Esophagus squamous epithelium (tissue), 5 donors: Measurements from ENCODE around the gene SPATA31E1. TPM values are rescaled to one million over a fixed set of nuclear protein-coding genes. Genes with fewer than 3 reads are reported as not detected.

Experiments used
- DNase-seq: peaks from one replicate; lab custom pipeline; 2025; lab: John Stamatoyannopoulos, UW
- H3K27ac ChIP-seq, 4 donors: fragments of 200-600 bp; sonication (generic); one replicate each; pipeline ENCODE4 v1.5.1; 2016 to 2019; ENCODE audit warnings: mild to moderate bottlenecking in 1 of 4
- H3K27me3 ChIP-seq, 4 donors: fragments of 200-600 bp; sonication (generic); 1 replicate in 3 of 4; 2 replicates in 1 of 4; pipeline versions ENCODE4 v1.5.1 to v1.6.0; 2017 to 2021; ENCODE audit warnings: antibody characterized with exemption in 1 of 4
- H3K36me3 ChIP-seq, 3 donors: fragments of 200-600 bp; sonication (generic); one replicate each; pipeline ENCODE4 v1.5.1; 2016 to 2019
- H3K4me1 ChIP-seq, 3 donors: fragments of 200-600 bp; sonication (generic); one replicate each; pipeline ENCODE4 v1.5.1; 2017 to 2019
- H3K4me3 ChIP-seq, 4 donors: fragments of 200-600 bp; sonication (generic); 1 replicate in 3 of 4; 2 replicates in 1 of 4; pipeline ENCODE4 v1.5.1; 2016 to 2019; ENCODE audit warnings: mild to moderate bottlenecking in 2 of 4, moderate library complexity in 1 of 4
- H3K9me3 ChIP-seq, 3 donors: fragments of 200-600 bp; sonication (generic); one replicate each; pipeline ENCODE4 v1.5.1; 2016 to 2019
- POLR2A ChIP-seq, 4 donors: fragments of 450-650 bp; IDR thresholded peaks; one replicate each; pipeline ENCODE4 v1.6.1; 2017; ENCODE audit warnings: antibody characterized with exemption in 4 of 4, mild to moderate bottlenecking in 4 of 4, moderate library complexity in 3 of 4
- WGBS, 2 donors: methylation state at CpG; one replicate each; pipeline ENCODE4 v1.1.5; 2018; 5-methylcytosine and 5-hydroxymethylcytosine counted together
- intact Hi-C: fragments of 100-400 bp; cut with DNase I; formaldehyde crosslinking; loops from one replicate; pipeline ENCODE4 v1.15.0; 2022
- total RNA-seq, 4 donors: library from RNA; depleted of rRNA; stranded (reverse); fragments of >200 nt; gene quantifications; one replicate each; pipeline ENCODE4 v1.1.0, GENCODE V29; 2016
- TF ChIP-seq, protein P1 (sequence below), 6 experiments: fragments of 450-650 bp in 4 of 6; fragments of 200-600 bp in 2 of 6; sonication (generic) in 2 of 6; IDR thresholded peaks; one replicate each; pipeline ENCODE4 v1.5.1; 2016 to 2019; ENCODE audit warnings: antibody characterized with exemption in 6 of 6, mild to moderate bottlenecking in 4 of 6, moderate library complexity in 4 of 6
- donor health status: DM: yes; HTN: yes; CAD: no.

The SPATA31E1 gene
- total RNA-seq, 4 donors from 2014 or later: not detected

GRCh38 chr9:87857948-87858335, 24.7 kb upstream of the SPATA31E1 start:
- intact Hi-C loops: no loop called here
- H3K36me3 ChIP-seq: no peaks in the 10 kb centered on the region
- H3K9me3 ChIP-seq: peaks cover 0 to 23% (median 3%) of the 10 kb centered on the region in 3 donors
- no peak overlapping the region for H3K27ac ChIP-seq
- DNase-seq: no peak
- H3K4me3 ChIP-seq: no peak overlapping the region
- WGBS, 2 donors: 82 to 95% methylated on average over 4 to 7 of the region's 8 CpGs
- no peaks in the 10 kb centered on the region for H3K27me3 ChIP-seq
- TF ChIP-seq POLR2A (IDR thresholded peaks at IDR 0.05): no peak
- TF ChIP-seq, protein P1, sequence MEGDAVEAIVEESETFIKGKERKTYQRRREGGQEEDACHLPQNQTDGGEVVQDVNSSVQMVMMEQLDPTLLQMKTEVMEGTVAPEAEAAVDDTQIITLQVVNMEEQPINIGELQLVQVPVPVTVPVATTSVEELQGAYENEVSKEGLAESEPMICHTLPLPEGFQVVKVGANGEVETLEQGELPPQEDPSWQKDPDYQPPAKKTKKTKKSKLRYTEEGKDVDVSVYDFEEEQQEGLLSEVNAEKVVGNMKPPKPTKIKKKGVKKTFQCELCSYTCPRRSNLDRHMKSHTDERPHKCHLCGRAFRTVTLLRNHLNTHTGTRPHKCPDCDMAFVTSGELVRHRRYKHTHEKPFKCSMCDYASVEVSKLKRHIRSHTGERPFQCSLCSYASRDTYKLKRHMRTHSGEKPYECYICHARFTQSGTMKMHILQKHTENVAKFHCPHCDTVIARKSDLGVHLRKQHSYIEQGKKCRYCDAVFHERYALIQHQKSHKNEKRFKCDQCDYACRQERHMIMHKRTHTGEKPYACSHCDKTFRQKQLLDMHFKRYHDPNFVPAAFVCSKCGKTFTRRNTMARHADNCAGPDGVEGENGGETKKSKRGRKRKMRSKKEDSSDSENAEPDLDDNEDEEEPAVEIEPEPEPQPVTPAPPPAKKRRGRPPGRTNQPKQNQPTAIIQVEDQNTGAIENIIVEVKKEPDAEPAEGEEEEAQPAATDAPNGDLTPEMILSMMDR (IDR thresholded peaks at IDR 0.05): no peak
- no peaks in the 10 kb centered on the region for H3K4me1 ChIP-seq

GRCh38 chr9:87859137-87859536, 23.5 kb upstream of the SPATA31E1 start:
- no peak for TF ChIP-seq POLR2A (IDR thresholded peaks at IDR 0.05)
- TF ChIP-seq, protein P1 (IDR thresholded peaks at IDR 0.05): no peak
- DNase-seq: no peak
- H3K27ac ChIP-seq: no peak overlapping the region
- no peaks in the 10 kb centered on the region for H3K4me1 ChIP-seq
- peaks cover 0 to 23% (median 3%) of the 10 kb centered on the region in 3 donors for H3K9me3 ChIP-seq
- H3K36me3 ChIP-seq: no peaks in the 10 kb centered on the region
- intact Hi-C loops: no loop called here
- 83 to 91% methylated on average over 26 to 27 of the region's 27 CpGs for WGBS, 2 donors
- H3K27me3 ChIP-seq: no peaks in the 10 kb centered on the region
- H3K4me3 ChIP-seq: no peak overlapping the region

DNA sequence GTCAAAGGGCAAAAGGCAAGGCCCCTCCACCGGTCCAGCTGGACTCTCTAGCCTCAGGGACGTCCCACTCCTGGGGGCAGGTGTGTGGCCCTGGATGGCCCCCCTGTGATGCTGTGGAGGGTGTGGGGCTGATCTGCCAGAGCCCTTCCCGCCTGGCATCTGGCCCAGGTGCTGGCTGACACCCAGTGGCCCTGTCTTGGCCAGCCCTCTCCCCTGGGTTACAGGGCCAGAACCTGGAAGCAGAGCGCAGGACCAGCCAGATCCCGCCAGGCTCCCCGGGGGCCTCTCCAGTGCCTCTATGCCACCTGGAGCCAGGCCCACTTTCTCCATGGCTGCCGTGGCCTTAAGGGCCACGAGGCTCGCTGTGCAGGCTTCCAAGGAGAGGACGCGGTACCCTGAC, 22.9 kb upstream of the SPATA31E1 start:
- Histone ChIP-seq H3K36me3 (no peaks in the 10 kb centered on the region), H3K4me1 (no peaks in the 10 kb centered on the region), H3K4me3 (no peak overlapping the region), H3K9me3 (peaks cover 0 to 23% (median 3%) of the 10 kb centered on the region in 3 donors), H3K27me3 (no peaks in the 10 kb centered on the region), H3K27ac (no peak overlapping the region)
- no peak for TF ChIP-seq POLR2A (IDR thresholded peaks at IDR 0.05)
- TF ChIP-seq, protein P1 (IDR thresholded peaks at IDR 0.05): no peak
- WGBS, 2 donors: 86% methylated on average over 2 of the region's 11 CpGs; no CpG with 5 or more reads in 1 of the 2 donors
- intact Hi-C loops: no loop called here
- no peak for DNase-seq

DNA sequence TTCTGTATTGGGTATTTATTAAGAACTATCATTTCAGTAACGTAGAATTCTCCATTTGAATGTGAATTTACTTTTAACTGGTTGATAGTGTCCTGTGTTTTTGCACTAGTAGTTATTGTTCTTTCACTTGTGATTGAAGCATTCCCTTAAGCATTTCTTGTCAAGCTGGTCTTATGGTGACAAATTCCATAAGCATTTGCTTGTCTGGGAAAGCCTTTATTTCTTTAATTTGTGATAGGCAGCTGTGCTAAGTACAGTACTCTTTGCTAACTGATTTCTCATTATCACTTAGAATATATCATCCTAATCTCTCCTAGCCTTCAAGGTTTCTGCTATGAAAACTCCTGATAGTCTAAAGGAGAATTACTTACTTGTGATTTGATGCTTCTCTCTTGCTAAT, 21.3 kb upstream of the SPATA31E1 start:
- Histone ChIP-seq H3K27ac (no peak overlapping the region), H3K9me3 (peaks cover 0 to 23% (median 3%) of the 10 kb centered on the region in 3 donors), H3K27me3 (no peaks in the 10 kb centered on the region), H3K4me3 (no peak overlapping the region), H3K36me3 (no peaks in the 10 kb centered on the region), H3K4me1 (no peaks in the 10 kb centered on the region)
- 77 to 81% methylated on average over 1 of the region's 1 CpG for WGBS, 2 donors
- DNase-seq: no peak
- no peak for TF ChIP-seq POLR2A (IDR thresholded peaks at IDR 0.05)
- TF ChIP-seq, protein P1 (IDR thresholded peaks at IDR 0.05): no peak
- intact Hi-C loops: no loop called here

- no peak overlapping the region for H3K4me3 ChIP-seq
- 32 to 41% methylated on average over 3 to 5 of the region's 7 CpGs for WGBS, 2 donors
- no peak overlapping the region for H3K27ac ChIP-seq
- no peak for DNase-seq
- no peaks in the 10 kb centered on the region for H3K27me3 ChIP-seq
- intact Hi-C loops: no loop called here
- no peaks in the 10 kb centered on the region for H3K36me3 ChIP-seq
- TF ChIP-seq POLR2A (IDR thresholded peaks at IDR 0.05): no peak
- TF ChIP-seq, protein P1 (IDR thresholded peaks at IDR 0.05): no peak
- H3K9me3 ChIP-seq: peaks cover 0 to 18% (median 3%) of the 10 kb centered on the region in 3 donors
- H3K4me1 ChIP-seq: no peaks in the 10 kb centered on the region
Observed at GRCh38 chr9:87862536-87863268, 20.0 kb upstream of the SPATA31E1 start.
